Measurements from ENCODE around the gene NOXA1.

The NOXA1 gene

DNA sequence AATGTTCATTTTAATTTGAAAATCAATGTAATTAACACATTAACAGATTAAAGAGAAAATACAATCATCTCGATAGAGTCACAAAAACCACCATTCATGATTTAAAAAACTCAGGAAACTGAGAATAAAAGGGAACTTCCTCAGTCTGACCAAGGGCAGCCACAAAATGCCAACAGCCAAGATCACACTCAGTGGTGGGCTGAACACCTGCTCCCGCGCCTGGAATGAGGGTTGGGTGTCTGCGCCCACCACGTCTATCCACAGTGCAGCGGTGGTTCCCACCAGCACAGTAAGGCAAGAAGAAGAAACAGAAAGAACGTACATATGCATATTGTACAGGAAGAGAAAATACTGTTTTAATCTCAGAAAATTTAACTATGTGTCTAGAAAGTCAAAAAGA lies 47.6 kb downstream of the NOXA1 start:
- no peak for DNase-seq

DNA sequence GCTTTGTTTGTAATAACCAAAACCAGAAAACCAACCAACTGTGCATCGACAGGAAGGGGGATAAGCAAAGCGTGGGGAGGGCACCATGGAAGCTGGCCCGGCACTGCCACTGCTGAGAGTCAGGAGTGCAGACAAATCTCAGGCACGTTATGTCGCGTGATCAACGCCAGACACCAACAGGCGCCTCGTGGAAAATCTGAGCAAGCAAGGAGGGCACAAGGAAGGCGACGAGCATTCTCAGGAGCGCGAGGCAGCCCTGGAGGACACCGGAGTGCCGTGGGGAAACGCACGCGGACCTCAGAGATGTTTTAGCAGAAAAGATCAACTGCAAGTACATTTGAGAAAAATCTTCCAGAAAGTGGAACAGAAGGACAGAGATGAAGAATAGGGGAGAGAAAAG lies 51.1 kb downstream of the NOXA1 start:
- DNase-seq: no peak

DNA sequence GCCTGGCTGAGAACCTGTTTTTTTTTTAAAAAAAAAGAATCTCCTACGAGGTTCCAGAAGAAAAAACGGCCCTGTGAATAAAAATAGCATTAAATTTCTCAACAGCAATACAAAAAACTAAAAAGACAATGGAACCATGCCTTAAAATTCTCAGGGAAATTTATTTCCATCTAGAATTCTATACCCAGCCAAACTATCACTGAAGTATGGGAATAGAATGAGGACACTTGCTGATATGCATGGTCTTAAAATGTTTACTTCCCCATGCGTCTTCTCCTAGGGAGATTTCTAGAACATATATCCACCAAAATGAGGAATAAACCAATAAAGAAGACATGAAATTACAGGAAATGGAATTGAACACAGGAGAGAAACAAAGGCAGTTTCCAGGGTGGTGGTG lies 52.5 kb downstream of the NOXA1 start:
- no peak for DNase-seq

DNA sequence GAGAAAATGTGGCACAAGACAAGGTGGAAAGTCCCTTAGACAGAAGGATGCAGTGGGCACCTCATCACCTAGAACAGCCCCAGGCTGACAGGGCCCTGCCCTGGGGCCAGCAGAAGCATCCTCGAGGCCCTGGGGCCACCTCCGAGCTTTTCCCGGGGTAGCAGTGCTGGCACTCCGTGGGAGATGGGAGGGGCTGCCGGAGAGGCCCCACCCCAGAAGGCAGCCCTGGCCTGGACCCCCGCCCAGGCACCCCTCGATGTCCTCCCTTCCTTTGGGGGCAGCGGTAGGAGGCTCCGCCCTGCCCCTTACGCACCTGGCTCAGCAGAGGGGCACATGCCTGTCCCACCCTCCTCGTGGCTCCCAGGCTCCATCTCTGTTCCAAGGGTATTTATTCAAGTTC lies 53.7 kb downstream of the NOXA1 start:
- DNase-seq: no peak

DNA sequence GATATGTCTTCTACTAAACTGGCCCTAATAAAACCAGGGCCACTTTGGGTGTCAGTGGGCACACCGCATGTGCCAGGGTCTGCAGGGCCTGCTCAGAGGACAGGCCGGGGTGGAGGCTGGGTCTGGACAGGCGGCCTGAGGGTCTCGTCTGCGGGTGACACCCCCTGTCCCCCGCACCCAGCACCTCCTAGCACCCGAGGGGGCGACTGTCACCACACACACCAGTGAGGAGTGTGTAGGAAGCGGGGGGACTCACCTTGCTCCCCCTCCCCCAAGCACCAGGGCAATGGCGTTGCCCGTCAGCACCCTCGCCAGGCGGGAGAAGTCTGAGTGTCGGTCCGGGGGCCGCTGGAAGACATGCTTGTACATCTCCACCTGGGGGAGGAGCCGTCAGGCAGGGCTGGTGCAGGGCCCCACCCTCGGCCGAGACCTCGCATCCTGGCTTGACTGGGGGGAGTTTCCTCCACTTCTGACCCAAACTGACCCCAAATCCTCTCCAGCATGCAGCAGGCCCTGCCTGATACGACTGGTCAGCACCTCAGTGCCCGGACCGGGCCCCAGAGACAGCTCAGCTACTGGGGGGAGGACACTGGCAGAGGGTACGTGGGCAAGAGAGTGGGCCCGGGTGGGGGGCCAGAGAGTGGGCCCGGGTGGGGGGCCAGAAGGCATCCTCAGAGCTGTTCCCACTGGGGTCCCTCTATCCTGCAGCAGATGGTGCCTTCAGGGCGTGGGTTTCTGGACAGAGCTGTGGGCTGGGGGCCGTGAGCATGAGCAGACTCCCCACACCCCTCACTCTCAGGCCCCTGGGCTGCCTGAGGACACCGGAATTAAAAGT lies 54.8 kb downstream of the NOXA1 start:
- DNase-seq: no peak

DNA sequence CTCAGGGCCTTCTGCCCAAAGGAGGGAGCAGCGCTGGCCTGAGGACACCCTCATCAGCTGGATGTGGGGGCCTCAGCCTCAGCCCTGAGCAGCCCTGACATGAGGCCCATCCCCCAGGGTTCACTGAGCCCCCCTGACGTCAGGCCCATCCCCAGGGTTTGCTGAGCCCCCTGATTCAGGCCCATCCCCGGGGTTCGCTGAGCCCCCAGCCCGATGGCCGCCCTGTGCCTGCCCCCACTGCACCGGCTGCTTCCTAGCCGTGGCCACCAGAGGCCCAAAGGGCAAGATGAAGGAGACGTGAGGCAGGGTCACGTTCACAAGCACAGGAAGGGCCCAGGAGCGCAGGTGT lies 55.4 kb downstream of the NOXA1 start:
- no peak for DNase-seq

DNA sequence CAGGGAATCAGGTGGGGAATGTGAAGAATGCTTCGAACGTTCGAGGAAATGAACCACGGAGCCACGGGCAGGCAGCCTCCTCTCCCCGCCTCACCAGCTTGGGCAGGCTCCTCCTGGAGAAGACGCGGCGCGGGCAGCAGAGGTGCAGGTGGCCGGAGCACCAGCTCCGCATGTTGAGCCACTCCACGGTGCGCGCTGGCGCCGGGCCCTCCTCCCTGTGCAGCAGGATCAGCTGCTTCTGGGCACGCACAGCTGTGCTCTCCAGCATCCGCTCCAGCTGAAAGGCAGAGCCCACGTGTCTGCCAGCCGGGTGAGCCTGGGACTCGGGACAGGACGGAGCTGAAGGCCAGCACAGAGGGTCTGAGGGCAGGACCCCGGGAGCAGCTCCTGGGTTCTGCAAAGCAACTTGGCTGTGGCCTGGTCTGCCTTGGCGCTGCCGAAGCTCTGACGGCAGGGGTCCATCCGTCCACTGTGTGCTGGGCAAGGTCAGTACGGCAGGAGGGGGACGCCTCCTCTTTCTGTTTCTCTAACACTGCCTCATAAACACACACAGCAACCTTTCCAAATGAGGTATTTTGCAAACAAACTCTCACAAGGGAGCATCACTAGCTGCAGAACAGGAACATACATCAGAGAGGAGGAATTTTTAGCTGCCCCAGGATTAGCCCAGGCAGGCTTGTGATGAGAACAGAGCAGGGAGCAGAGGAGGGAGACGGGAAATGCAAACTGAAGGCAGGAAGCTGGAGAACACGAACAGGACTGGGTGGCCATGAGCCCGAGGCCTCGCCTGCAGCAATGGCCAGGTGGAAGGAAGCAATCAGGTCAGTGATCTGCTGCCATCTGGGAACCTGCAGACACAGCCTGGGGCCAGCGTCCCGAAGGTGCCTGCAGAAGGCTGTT lies 56.0 kb downstream of the NOXA1 start:
- DNase-seq: peak; percentile 44

DNA sequence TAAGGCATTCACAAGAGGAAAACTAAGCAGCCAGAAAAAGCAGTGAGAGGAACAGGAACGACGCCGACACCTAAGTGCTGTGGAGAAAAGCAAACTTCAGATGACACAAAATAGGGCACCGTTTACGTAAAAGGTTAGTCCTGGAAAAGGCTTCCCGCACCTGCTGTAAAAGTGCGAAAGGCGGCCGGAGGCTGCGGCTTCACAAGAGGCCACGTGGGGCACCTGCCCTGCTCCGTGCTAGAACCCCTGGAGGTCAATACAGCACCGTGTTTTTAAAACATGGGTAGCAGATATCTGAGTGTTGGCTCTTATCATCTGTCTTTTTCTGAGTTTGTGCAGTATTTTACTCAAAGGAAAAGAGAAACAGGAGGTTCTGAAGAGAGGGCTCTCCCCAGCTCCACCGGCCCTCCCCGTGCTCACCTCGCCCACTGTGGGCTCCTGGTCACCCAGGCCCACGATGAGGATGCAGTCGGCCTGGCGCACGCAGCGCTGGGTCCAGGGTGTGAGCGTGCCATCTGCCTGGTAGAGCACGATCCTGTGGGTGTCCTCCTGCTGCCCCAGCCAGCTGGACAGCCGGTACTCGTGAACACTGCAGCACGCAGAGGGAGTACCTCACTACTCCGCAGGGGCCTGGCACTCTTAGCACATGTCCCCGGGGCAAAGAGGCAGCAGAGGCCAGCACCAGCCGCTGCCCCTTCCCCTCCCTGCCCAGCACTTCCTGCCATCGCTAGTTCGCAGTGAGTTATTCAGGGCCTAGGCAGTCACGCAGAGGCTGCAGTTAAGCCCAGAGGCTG lies 56.9 kb downstream of the NOXA1 start:
- DNase-seq: no peak

DNA sequence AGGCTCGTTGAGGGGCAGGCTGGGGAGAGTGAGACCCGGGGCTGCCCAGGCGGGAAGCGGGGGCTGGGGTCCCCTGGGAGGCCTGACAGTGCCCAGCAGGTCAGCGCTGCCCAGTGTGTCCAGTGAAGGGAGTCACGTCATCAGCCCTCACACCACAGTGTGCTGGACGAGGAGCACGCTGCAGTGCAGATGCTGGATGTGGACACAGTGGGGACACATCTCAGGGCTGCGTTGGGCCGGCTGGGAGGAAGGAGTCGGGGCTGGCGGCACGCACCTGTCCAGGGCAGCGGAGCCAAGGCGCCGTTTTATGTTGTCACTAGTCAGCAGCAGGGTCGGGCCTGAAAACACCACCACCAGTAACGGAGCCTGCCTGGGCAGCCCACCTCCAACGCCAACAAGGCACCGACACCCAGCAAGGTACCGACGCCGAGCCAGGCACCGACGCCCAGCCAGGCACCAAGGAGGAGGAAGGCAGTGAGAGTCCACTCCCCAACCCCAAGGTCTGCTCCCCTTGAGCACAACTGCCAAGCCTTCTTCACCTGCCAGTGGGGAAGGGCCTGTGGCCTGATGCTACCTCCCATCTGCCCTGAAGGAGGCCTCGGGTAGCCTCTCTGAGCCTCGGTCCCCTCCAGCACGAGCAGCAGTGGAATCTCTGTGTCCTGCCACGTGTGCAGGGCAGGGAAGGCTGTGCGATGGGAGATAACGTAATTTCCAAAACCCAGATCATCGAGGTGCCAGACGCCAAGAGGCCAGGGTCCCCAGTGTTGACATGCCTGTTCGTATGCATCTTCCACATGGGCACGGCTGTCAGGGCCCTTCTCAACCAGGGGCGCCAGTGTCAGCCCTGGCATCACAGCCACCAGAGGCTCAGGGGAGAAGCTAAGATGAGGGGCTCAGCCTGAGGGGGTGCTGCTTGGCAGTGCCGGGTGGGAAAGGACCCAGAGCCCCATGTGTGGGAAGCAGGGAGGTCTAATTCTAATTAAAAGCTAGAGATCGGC lies 57.8 kb downstream of the NOXA1 start:
- DNase-seq: no peak

DNA sequence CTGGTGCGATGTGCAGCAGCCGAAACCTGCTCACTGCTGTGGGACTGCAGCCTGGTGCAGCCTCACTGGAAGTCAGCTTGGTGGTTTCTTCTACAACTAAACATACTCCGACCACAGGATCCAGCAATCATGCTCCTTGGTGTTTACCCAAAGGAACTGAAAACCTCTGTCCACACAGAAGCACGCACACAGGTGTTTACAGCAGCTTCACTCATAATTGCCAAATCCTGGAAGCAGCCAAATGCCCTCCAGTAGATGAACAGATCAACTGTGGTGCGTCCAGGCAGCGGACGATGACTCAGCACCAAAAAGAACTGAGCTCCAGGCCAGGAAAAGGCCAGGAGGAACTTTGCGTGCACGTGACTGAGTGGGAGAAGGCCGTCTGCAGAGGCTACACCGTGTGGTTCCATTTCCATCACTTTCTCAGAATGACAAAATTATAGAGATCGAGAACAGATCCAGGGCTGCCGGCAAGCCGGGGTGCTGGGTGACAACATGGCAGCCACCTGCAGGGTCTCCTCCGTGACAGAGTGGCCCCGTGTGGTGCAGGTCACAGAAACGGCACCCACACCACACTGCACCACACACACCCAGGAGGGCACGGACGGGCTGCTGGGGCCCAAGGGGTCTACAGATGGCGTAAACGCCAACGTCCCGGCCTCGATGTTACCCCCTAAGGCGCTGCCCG lies 59.0 kb downstream of the NOXA1 start:
- no peak for DNase-seq

Measured in NCI-H524 treated with DMSO at 0.1 percent for 48 hours (cell line).